ENCODE data around the gene CYB5D1.
A peak's percentile ranks its signal among the peaks of the same experiment; 100 is the strongest.

CYB5D1 gene

GRCh38 chr17:7846063-7846735 is 11.6 kb upstream of the CYB5D1 start:
- DNase-seq: no peak

GRCh38 chr17:7846765-7847661 is 10.8 kb upstream of the CYB5D1 start:
- no peak for DNase-seq

GRCh38 chr17:7848131-7848579 is 9.6 kb upstream of the CYB5D1 start:
- DNase-seq: no peak

GRCh38 chr17:7848739-7849129 is 9.1 kb upstream of the CYB5D1 start:
- DNase-seq: no peak

GRCh38 chr17:7849130-7849750 is 8.6 kb upstream of the CYB5D1 start:
- no peak for DNase-seq

- no peak for DNase-seq
Observed at GRCh38 chr17:7849751-7850504, 7.9 kb upstream of the CYB5D1 start.

GRCh38 chr17:7850701-7851437 is 6.9 kb upstream of the CYB5D1 start:
- DNase-seq: no peak

- DNase-seq: no peak
Observed at GRCh38 chr17:7851438-7852261, 6.2 kb upstream of the CYB5D1 start.

- no peak for DNase-seq
Observed at GRCh38 chr17:7852262-7852670, 5.5 kb upstream of the CYB5D1 start.

- DNase-seq: no peak
Observed at GRCh38 chr17:7852919-7853690, 4.7 kb upstream of the CYB5D1 start.

GRCh38 chr17:7853691-7854038 is 4.1 kb upstream of the CYB5D1 start:
- no peak for DNase-seq

- no peak for DNase-seq
Observed at GRCh38 chr17:7854078-7854777, 3.6 kb upstream of the CYB5D1 start.

GRCh38 chr17:7854851-7855659 is 2.7 kb upstream of the CYB5D1 start, which contains the start of gene TMEM88:
Gene TMEM88, plus strand, starts transcription at chr17:7855066. Its CDS starts 9 bp downstream, at chr17:7855075.
- no peak for DNase-seq

- DNase-seq: no peak
Observed at GRCh38 chr17:7855660-7856010, 2.2 kb upstream of the CYB5D1 start.

GRCh38 chr17:7856011-7856810 is 1.6 kb upstream of the CYB5D1 start:
- no peak for DNase-seq

GRCh38 chr17:7856811-7857712 is 741 bp upstream of the CYB5D1 start, which contains the start of gene NAA38:
Gene NAA38, minus strand, starts transcription at chr17:7857559. Its CDS starts 96 bp downstream, at chr17:7857463.
- peak; percentile 67 for DNase-seq

- DNase-seq: no peak
Observed at GRCh38 chr17:7858522-7858810, 663 bp downstream of the CYB5D1 start.
